ENCODE results near the gene SOX15.

The SOX15 gene

GRCh38 chr17:7592422-7593021, 2.6 kb upstream of the SOX15 start:
- Histone ChIP-seq H3K4me1 (ENCODE audit: control insufficient read depth, insufficient read depth, low read length) (peaks cover 7% of the 10 kb centered on the region), H3K4me3 (ENCODE audit: low read length) (no peak overlapping the region), H3K27ac (ENCODE audit: low read depth, low read length) (no peak overlapping the region), H3K27me3 (ENCODE audit: control insufficient read depth, insufficient read depth, low read length) (no peaks in the 10 kb centered on the region), H3K9ac (ENCODE audit: low read length) (no peak overlapping the region), H3K36me3 (ENCODE audit: control insufficient read depth, insufficient read depth, low read length) (peaks cover 44% of the 10 kb centered on the region)

DNA sequence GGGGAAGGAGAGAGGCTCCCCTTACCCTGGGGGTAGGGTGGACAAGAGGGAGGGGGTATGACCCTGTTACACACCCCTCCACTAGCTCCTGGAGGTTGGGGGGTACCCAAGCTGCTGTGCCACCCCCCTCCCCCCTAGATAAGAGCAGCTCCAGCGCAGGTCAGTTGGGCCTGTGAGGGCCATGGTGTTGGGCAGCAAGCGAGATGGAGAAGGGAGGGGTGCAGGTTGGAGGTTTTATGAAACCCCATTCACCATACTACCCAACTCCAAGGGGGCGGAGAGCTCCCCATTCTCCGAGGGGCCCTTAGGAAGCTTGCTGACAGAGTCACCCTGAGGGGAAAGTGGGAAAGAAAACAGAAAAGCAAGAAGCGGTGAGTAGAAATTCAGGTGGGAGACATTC, 1.7 kb upstream of the SOX15 start:
- peaks cover 44% of the 10 kb centered on the region for H3K36me3 ChIP-seq (ENCODE audit: control insufficient read depth, insufficient read depth, low read length)

DNA sequence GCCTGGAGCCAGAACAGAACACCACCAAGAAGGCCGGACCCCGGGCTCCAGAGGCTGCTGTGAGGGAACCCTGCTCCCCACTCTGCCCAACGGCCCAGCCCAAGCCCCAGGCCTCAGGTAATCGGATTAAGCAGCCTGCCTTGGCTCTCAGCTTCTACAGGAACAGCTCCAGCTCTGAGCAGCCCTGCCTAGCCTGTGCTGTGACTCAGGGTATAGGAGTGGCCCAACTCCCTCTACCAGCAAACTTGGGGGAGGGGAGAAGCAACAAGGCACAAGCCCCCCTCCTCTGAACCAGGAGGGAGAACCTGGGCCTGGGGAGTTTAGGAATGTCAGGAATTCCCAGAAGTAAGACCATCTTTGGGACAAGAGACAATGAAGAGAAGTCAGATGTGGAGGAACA, 849 bp upstream of the SOX15 start:
- Histone ChIP-seq H3K4me1 (ENCODE audit: control insufficient read depth, insufficient read depth, low read length) (peaks cover 7% of the 10 kb centered on the region), H3K9ac (ENCODE audit: low read length) (no peak overlapping the region), H3K27ac (ENCODE audit: low read depth, low read length) (no peak overlapping the region), H3K4me3 (ENCODE audit: low read length) (no peak overlapping the region), H3K36me3 (ENCODE audit: control insufficient read depth, insufficient read depth, low read length) (peaks cover 42% of the 10 kb centered on the region), H3K27me3 (ENCODE audit: control insufficient read depth, insufficient read depth, low read length) (no peaks in the 10 kb centered on the region)

More for the DNA sequence above, 1.7 kb upstream of the SOX15 start:
- Histone ChIP-seq H3K27ac (ENCODE audit: low read depth, low read length) (no peak overlapping the region), H3K4me3 (ENCODE audit: low read length) (no peak overlapping the region), H3K27me3 (ENCODE audit: control insufficient read depth, insufficient read depth, low read length) (no peaks in the 10 kb centered on the region), H3K9ac (ENCODE audit: low read length) (no peak overlapping the region), H3K4me1 (ENCODE audit: control insufficient read depth, insufficient read depth, low read length) (peaks cover 7% of the 10 kb centered on the region)

GRCh38 chr17:7589204-7589868, 558 bp downstream of the SOX15 start:
- Histone ChIP-seq H3K4me3 (ENCODE audit: low read length) (peak overlapping the region; percentile 74), H3K27me3 (ENCODE audit: control insufficient read depth, insufficient read depth, low read length) (no peaks in the 10 kb centered on the region), H3K36me3 (ENCODE audit: control insufficient read depth, insufficient read depth, low read length) (peaks cover 29% of the 10 kb centered on the region), H3K9ac (ENCODE audit: low read length) (peak overlapping the region; percentile 32), H3K27ac (ENCODE audit: low read depth, low read length) (peak overlapping the region; percentile 77), H3K4me1 (ENCODE audit: control insufficient read depth, insufficient read depth, low read length) (peaks cover 7% of the 10 kb centered on the region)

- peak overlapping the region; percentile 46 for H3K9ac ChIP-seq (ENCODE audit: low read length)
- no peaks in the 10 kb centered on the region for H3K27me3 ChIP-seq (ENCODE audit: control insufficient read depth, insufficient read depth, low read length)
- H3K4me3 ChIP-seq (ENCODE audit: low read length), result peak overlapping the region; percentile 74
- peaks cover 22% of the 10 kb centered on the region for H3K36me3 ChIP-seq (ENCODE audit: control insufficient read depth, insufficient read depth, low read length)
- peaks cover 7% of the 10 kb centered on the region for H3K4me1 ChIP-seq (ENCODE audit: control insufficient read depth, insufficient read depth, low read length)
- H3K27ac ChIP-seq (ENCODE audit: low read depth, low read length), result peak overlapping the region; percentile 77
Observed at GRCh38 chr17:7588553-7589203, 1.2 kb downstream of the SOX15 start.

DNA sequence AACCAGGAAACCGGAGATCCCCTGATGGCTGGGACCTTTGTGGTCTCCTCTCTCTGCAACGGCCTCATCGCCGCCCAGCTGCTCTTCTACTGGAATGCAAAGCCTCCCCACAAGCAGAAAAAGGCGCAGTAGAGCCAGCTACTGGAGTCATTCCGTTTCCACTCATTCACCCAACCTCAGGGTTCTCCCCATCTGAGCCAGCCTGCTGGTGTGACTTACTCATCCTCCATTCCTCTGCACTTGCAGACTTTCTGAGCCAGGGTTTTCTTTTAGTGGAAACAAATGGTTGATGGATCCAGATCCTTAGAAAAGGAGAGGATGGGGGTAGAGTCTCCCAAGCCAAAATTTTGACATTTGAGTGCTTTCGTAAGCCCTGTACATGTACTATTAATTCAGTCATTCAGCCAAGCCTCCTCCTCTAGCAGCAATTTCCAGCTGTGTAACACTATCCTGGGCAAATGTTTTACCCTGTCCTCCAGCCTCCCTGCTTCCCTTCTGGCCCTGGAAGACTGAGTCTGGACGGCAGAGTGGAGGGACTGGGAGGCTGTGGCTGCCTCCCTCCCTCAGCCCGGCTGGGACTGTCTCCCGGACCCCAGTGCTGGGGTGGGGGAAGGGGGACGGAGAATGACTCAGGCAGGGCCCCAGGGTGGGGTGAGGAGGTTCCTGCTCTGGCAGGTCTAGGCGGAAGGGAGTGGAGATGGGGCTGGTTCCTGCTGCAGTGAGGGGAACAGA, 2.3 kb downstream of the SOX15 start:
- Histone ChIP-seq H3K27ac (ENCODE audit: low read depth, low read length) (no peak overlapping the region), H3K9ac (ENCODE audit: low read length) (no peak overlapping the region), H3K36me3 (ENCODE audit: control insufficient read depth, insufficient read depth, low read length) (peaks cover 12% of the 10 kb centered on the region), H3K4me3 (ENCODE audit: low read length) (no peak overlapping the region), H3K27me3 (ENCODE audit: control insufficient read depth, insufficient read depth, low read length) (no peaks in the 10 kb centered on the region), H3K4me1 (ENCODE audit: control insufficient read depth, insufficient read depth, low read length) (peaks cover 15% of the 10 kb centered on the region)

DNA sequence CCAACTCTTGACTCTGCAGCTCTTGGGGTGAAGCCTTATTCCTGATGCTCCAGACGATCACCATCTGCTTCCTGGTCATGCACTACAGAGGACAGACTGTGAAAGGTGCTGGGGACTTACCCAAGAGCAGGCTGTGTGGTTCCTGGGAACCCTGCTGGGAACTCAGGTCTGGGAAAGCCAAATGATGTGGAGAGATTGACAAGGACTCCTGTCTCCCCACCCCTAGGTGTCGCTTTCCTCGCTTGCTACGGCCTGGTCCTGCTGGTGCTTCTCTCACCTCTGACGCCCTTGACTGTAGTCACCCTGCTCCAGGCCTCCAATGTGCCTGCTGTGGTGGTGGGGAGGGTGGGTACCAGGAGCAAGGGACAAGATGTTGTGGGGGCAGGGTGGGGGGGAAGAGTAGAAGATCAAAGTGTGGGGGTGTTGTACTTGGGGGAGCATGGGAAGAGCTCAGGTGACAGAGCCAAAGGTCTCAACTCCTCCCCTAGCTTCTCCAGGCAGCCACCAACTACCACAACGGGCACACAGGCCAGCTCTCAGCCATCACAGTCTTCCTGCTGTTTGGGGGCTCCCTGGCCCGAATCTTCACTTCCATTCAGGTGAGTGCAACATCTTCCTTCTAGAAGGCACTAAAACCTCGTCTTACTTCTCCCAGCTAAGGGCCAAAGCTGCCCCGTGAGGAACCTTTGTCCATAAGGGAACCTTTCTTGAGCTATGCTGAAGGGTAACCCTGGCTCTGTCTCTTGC, 3.0 kb downstream of the SOX15 start:
- H3K27me3 ChIP-seq (ENCODE audit: control insufficient read depth, insufficient read depth, low read length), result no peaks in the 10 kb centered on the region
- no peak overlapping the region for H3K27ac ChIP-seq (ENCODE audit: low read depth, low read length)
- H3K4me1 ChIP-seq (ENCODE audit: control insufficient read depth, insufficient read depth, low read length), result peaks cover 21% of the 10 kb centered on the region
- no peak overlapping the region for H3K9ac ChIP-seq (ENCODE audit: low read length)
- H3K36me3 ChIP-seq (ENCODE audit: control insufficient read depth, insufficient read depth, low read length), result peaks cover 4% of the 10 kb centered on the region
- no peak overlapping the region for H3K4me3 ChIP-seq (ENCODE audit: low read length)

- Histone ChIP-seq H3K9ac (ENCODE audit: low read length) (peak within 1 kb of the TSS; percentile 68), H3K4me3 (ENCODE audit: low read length) (peak within 1 kb of the TSS; percentile 73), H3K36me3 (ENCODE audit: control insufficient read depth, insufficient read depth, low read length) (peaks cover 12% of the 10 kb centered on the region), H3K4me1 (ENCODE audit: control insufficient read depth, insufficient read depth, low read length) (peaks cover 17% of the 10 kb centered on the region), H3K27ac (ENCODE audit: low read depth, low read length) (peak within 1 kb of the TSS; percentile 92), H3K27me3 (ENCODE audit: control insufficient read depth, insufficient read depth, low read length) (no peaks in the 10 kb centered on the region)
Observed at GRCh38 chr17:7583253-7584109, 6.4 kb downstream of the SOX15 start, which contains the start of gene MPDU1. Gene MPDU1 (plus strand): TSS chr17:7583852. CDS start chr17:7583863, 11 bp downstream.

- Histone ChIP-seq H3K9ac (ENCODE audit: low read length) (no peak overlapping the region), H3K36me3 (ENCODE audit: control insufficient read depth, insufficient read depth, low read length) (peaks cover 18% of the 10 kb centered on the region), H3K27me3 (ENCODE audit: control insufficient read depth, insufficient read depth, low read length) (no peaks in the 10 kb centered on the region), H3K27ac (ENCODE audit: low read depth, low read length) (peak overlapping the region; percentile 92), H3K4me1 (ENCODE audit: control insufficient read depth, insufficient read depth, low read length) (peaks cover 16% of the 10 kb centered on the region), H3K4me3 (ENCODE audit: low read length) (peak overlapping the region; percentile 73)
Observed at GRCh38 chr17:7582396-7583252, 7.3 kb downstream of the SOX15 start.

DNA sequence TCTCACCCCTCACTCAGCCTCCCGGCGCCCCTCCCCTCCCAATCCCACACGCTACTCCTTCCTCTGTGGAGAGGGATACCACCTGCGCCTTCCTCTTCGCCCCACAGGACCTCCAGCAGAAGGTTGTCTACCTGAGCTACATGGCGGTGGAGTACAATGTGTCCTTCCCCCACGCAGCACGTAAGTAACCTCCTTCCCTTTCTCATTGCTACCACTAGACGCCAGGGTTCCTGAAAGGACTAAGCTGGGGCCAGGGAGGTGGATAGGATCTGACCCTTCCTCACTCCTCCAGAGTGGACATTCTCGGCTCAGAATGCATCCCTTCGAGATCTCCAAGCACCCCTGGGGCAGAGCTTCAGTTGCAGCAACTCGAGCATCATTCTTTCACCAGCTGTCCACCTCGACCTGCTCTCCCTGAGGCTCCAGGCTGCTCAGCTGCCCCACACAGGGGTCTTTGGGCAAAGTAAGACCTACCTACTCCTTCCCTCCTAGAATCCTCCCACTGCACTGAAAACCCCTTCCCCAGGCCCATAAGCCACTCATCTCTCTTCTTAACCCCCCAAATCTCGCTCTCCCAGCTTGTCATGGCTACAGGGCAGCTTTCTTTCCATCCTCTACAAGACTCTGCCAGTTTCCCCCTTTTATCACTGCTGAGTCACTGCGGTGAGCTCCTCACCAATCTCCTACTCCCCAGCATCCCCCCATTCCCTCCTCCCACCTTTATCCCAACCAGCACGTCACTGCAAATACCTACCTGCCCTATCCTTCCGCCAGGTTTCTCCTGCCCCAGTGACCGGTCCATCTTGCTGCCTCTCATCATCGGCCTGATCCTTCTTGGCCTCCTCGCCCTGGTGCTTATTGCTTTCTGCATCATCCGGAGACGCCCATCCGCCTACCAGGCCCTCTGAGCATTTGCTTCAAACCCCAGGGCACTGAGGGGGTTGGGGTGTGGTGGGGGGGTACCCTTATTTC, 9.0 kb downstream of the SOX15 start:
- peaks cover 16% of the 10 kb centered on the region for H3K4me1 ChIP-seq (ENCODE audit: control insufficient read depth, insufficient read depth, low read length)
- H3K9ac ChIP-seq (ENCODE audit: low read length), result no peak overlapping the region
- H3K27me3 ChIP-seq (ENCODE audit: control insufficient read depth, insufficient read depth, low read length), result no peaks in the 10 kb centered on the region
- H3K27ac ChIP-seq (ENCODE audit: low read depth, low read length), result peak overlapping the region; percentile 58
- peaks cover 35% of the 10 kb centered on the region for H3K36me3 ChIP-seq (ENCODE audit: control insufficient read depth, insufficient read depth, low read length)
- H3K4me3 ChIP-seq (ENCODE audit: low read length), result peak overlapping the region; percentile 35
